NCI-H128 (cell line): ENCODE data around the gene ZNF530.

Experiments
- DNase-seq: peaks from one replicate; lab custom pipeline; 2025; ENCODE audit not compliant: unreplicated experiment; lab: John Stamatoyannopoulos, UW

The ZNF530 gene

GRCh38 chr19:57613941-57614743 lies 14.5 kb downstream of the ZNF530 start, which contains the start of gene ZNF134:
Gene ZNF134, plus strand, starts transcription at chr19:57614242. Its CDS starts 5,227 bp downstream, at chr19:57619469.
- DNase-seq, result peak; percentile 72

GRCh38 chr19:57615346-57615745 lies 15.7 kb downstream of the ZNF530 start:
- DNase-seq, result no peak

GRCh38 chr19:57620673-57621348 lies 21.1 kb downstream of the ZNF530 start:
- DNase-seq, result no peak

GRCh38 chr19:57623091-57623490 lies 23.4 kb downstream of the ZNF530 start:
- no peak for DNase-seq

- peak; percentile 87 for DNase-seq
Observed at GRCh38 chr19:57632987-57633831, 33.5 kb downstream of the ZNF530 start, which contains the start of gene ZNF211. Gene ZNF211, plus strand, starts transcription at chr19:57633168. Its CDS starts 179 bp downstream, at chr19:57633347.

GRCh38 chr19:57633832-57634131 lies 34.1 kb downstream of the ZNF530 start:
- no peak for DNase-seq

GRCh38 chr19:57637379-57637778 lies 37.7 kb downstream of the ZNF530 start:
- no peak for DNase-seq

- no peak for DNase-seq
Observed at GRCh38 chr19:57641715-57642234, 42.1 kb downstream of the ZNF530 start.

GRCh38 chr19:57642396-57643046 lies 42.8 kb downstream of the ZNF530 start:
- DNase-seq, result no peak

GRCh38 chr19:57643734-57644133 lies 44.0 kb downstream of the ZNF530 start:
- DNase-seq, result no peak

- no peak for DNase-seq
Observed at GRCh38 chr19:57648331-57649003, 48.8 kb downstream of the ZNF530 start.

GRCh38 chr19:57651654-57651996 lies 51.9 kb downstream of the ZNF530 start:
- DNase-seq, result no peak

- DNase-seq, result no peak
Observed at GRCh38 chr19:57653689-57654088, 54.0 kb downstream of the ZNF530 start.

GRCh38 chr19:57655443-57655842 lies 55.8 kb downstream of the ZNF530 start:
- no peak for DNase-seq

GRCh38 chr19:57656346-57656745 lies 56.7 kb downstream of the ZNF530 start:
- DNase-seq, result no peak
